Liver (tissue), 9 donors: Measurements from ENCODE around the gene STK17A. TPM values are rescaled to one million over a fixed set of nuclear protein-coding genes. Genes with fewer than 3 reads are reported as not detected.

Source experiments
- DNase-seq: peaks from one replicate; pipeline ENCODE4 v3.0.0-alpha.2; 2017; ENCODE audit warnings: low spot score
- H3K27ac ChIP-seq, 2 donors: one replicate each; pipeline ENCODE4 v1.7.0; 2013; ENCODE audit warnings: inconsistent platforms in 2 of 2, low read length in 2 of 2, control low read depth in 1 of 2, low read depth in 1 of 2, mild to moderate bottlenecking in 1 of 2
- H3K27me3 ChIP-seq, 4 donors: one replicate each; pipeline versions ENCODE4 v1.6.1 to v1.7.0; 2013; ENCODE audit warnings: low read length in 3 of 4, inconsistent platforms in 1 of 4, mild to moderate bottlenecking in 1 of 4, moderate library complexity in 1 of 4; ENCODE audit not compliant: control insufficient read depth in 4 of 4, insufficient read depth in 4 of 4
- H3K36me3 ChIP-seq, 4 donors: one replicate each; pipeline versions ENCODE4 v1.6.1 to v1.7.0; 2013; ENCODE audit warnings: low read length in 3 of 4, mild to moderate bottlenecking in 3 of 4, low read depth in 1 of 4, moderate library complexity in 1 of 4; ENCODE audit not compliant: control insufficient read depth in 4 of 4, insufficient read depth in 3 of 4
- H3K4me1 ChIP-seq, 4 donors: one replicate each; pipeline versions ENCODE4 v1.6.1 to v1.7.0; 2013; ENCODE audit warnings: low read length in 3 of 4, mild to moderate bottlenecking in 3 of 4, moderate library complexity in 1 of 4; ENCODE audit not compliant: control insufficient read depth in 4 of 4, insufficient read depth in 4 of 4
- H3K4me3 ChIP-seq, 3 donors: one replicate each; pipeline versions ENCODE4 v1.6.1 to v1.7.0; 2013; ENCODE audit warnings: low read length in 3 of 3, control low read depth in 1 of 3, low read depth in 1 of 3, mild to moderate bottlenecking in 1 of 3
- H3K9ac ChIP-seq, 2 donors: one replicate each; pipeline ENCODE4 v1.7.0; 2013; ENCODE audit warnings: low read length in 2 of 2, mild to moderate bottlenecking in 2 of 2, moderate library complexity in 2 of 2, control low read depth in 1 of 2, low read depth in 1 of 2
- H3K9me3 ChIP-seq, 4 donors: one replicate each; pipeline versions ENCODE4 v1.6.1 to v1.7.0; 2013; ENCODE audit warnings: low read length in 3 of 4; ENCODE audit not compliant: control insufficient read depth in 4 of 4
- FOXA1 ChIP-seq: IDR thresholded peaks from 2 replicates; pipeline ENCODE4 v1.6.1; 2016; ENCODE audit warnings: antibody characterized with exemption
- FOXA2 ChIP-seq: IDR thresholded peaks from 2 replicates; pipeline ENCODE4 v1.6.1; 2016; ENCODE audit warnings: antibody characterized with exemption
- GABPA ChIP-seq, 2 donors: IDR thresholded peaks in 1 of 2; conservative IDR thresholded peaks in 1 of 2; 2 replicates each; pipeline ENCODE4 v1.6.1; 2016; ENCODE audit warnings: antibody characterized with exemption in 2 of 2, mild to moderate bottlenecking in 1 of 2, moderate library complexity in 1 of 2
- HNF4G ChIP-seq: IDR thresholded peaks from 2 replicates; pipeline ENCODE4 v1.6.1; 2016; ENCODE audit warnings: antibody characterized with exemption
- RXRA ChIP-seq, 2 donors: IDR thresholded peaks; 2 replicates each; pipeline ENCODE4 v1.6.1; 2017 to 2018; ENCODE audit warnings: antibody characterized with exemption in 2 of 2, mild to moderate bottlenecking in 1 of 2
- TAF1 ChIP-seq: conservative IDR thresholded peaks from 2 replicates; pipeline ENCODE4 v1.6.1; 2016; ENCODE audit warnings: antibody characterized with exemption, mild to moderate bottlenecking
- YY1 ChIP-seq: IDR thresholded peaks from 2 replicates; pipeline ENCODE4 v1.6.1; 2016; ENCODE audit warnings: antibody characterized with exemption, mild to moderate bottlenecking
- WGBS: extraction: QIAGEN DNeasy Blood & Tissue Kit; methylation state at CpG from one replicate; pipeline ENCODE4 v1.1.7; 2013; 5-methylcytosine and 5-hydroxymethylcytosine counted together
- polyA plus RNA-seq, 2 donors: library from polyadenylated mRNA; stranded (reverse) in 1 of 2; unstranded in 1 of 2; fragments of 200-250 nt in 1 of 2; fragments of >200 nt in 1 of 2; fragmentation: Nextera tagmentation in 1 of 2; extraction: Ambion mirVana in 1 of 2; gene quantifications; one replicate each; pipeline versions ENCODE4 v1.2.1 to v1.2.3, GENCODE V29; 2013 to 2015
- total RNA-seq, 2 donors: library from RNA; depleted of rRNA; stranded (reverse); fragments of >200 nt; gene quantifications; one replicate each; pipeline ENCODE4 v1.2.3, GENCODE V29; 2014
- TF ChIP-seq, protein P1 (sequence below): IDR thresholded peaks from 2 replicates; pipeline ENCODE4 v1.6.1; 2016; ENCODE audit warnings: antibody characterized with exemption, mild to moderate bottlenecking
- TF ChIP-seq, protein P2 (sequence below): fragments of 150-350 bp; IDR thresholded peaks from 2 replicates; pipeline ENCODE4 v1.5.1; 2017; ENCODE audit warnings: improper control_type of control experiment, low read depth, low read length; ENCODE audit not compliant: missing input control
- TF ChIP-seq, protein P3 (sequence below): IDR thresholded peaks from 2 replicates; pipeline ENCODE4 v1.6.1; 2016; ENCODE audit warnings: antibody characterized with exemption
- TF ChIP-seq, protein P4 (sequence below): IDR thresholded peaks from 2 replicates; pipeline ENCODE4 v1.6.1; 2016; ENCODE audit warnings: antibody characterized with exemption
- donor health status: healthy.
- donor health status: healthy.
- donor health status: healthy.
- donor health status: healthy.
- donor health status: healthy.

STK17A gene
- total and polyA plus RNA-seq, 4 donors = 3.0 to 18.2 (median 7.2) TPM

DNA sequence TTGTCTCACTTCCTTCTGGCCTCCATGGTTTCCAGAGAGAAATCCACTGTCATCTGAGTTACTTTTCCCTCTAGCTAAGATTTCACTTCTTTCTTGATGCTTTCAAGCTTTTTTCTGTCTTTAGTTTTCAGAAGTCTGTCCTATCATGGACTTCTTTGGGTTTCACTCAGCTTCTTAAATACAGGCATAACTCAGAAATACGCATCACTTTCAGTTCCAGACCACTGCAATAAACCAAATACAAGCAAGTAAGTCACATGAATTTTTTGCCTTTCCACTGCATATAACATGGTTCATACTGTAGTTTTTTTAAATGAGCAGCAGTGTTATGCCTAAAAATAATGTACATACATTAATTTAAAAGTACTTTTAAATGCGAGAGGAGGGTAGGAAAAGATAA, 48.7 kb downstream of the STK17A start:
- TF ChIP-seq, protein P1, sequence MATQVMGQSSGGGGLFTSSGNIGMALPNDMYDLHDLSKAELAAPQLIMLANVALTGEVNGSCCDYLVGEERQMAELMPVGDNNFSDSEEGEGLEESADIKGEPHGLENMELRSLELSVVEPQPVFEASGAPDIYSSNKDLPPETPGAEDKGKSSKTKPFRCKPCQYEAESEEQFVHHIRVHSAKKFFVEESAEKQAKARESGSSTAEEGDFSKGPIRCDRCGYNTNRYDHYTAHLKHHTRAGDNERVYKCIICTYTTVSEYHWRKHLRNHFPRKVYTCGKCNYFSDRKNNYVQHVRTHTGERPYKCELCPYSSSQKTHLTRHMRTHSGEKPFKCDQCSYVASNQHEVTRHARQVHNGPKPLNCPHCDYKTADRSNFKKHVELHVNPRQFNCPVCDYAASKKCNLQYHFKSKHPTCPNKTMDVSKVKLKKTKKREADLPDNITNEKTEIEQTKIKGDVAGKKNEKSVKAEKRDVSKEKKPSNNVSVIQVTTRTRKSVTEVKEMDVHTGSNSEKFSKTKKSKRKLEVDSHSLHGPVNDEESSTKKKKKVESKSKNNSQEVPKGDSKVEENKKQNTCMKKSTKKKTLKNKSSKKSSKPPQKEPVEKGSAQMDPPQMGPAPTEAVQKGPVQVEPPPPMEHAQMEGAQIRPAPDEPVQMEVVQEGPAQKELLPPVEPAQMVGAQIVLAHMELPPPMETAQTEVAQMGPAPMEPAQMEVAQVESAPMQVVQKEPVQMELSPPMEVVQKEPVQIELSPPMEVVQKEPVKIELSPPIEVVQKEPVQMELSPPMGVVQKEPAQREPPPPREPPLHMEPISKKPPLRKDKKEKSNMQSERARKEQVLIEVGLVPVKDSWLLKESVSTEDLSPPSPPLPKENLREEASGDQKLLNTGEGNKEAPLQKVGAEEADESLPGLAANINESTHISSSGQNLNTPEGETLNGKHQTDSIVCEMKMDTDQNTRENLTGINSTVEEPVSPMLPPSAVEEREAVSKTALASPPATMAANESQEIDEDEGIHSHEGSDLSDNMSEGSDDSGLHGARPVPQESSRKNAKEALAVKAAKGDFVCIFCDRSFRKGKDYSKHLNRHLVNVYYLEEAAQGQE = no peak
- no peak for TF ChIP-seq TAF1
- TF ChIP-seq FOXA2 = no peak
- TF ChIP-seq, protein P2, sequence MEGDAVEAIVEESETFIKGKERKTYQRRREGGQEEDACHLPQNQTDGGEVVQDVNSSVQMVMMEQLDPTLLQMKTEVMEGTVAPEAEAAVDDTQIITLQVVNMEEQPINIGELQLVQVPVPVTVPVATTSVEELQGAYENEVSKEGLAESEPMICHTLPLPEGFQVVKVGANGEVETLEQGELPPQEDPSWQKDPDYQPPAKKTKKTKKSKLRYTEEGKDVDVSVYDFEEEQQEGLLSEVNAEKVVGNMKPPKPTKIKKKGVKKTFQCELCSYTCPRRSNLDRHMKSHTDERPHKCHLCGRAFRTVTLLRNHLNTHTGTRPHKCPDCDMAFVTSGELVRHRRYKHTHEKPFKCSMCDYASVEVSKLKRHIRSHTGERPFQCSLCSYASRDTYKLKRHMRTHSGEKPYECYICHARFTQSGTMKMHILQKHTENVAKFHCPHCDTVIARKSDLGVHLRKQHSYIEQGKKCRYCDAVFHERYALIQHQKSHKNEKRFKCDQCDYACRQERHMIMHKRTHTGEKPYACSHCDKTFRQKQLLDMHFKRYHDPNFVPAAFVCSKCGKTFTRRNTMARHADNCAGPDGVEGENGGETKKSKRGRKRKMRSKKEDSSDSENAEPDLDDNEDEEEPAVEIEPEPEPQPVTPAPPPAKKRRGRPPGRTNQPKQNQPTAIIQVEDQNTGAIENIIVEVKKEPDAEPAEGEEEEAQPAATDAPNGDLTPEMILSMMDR = no peak
- no peak for TF ChIP-seq FOXA1
- no peak for TF ChIP-seq RXRA (IDR thresholded peaks at IDR 0.05)
- TF ChIP-seq, protein P3, sequence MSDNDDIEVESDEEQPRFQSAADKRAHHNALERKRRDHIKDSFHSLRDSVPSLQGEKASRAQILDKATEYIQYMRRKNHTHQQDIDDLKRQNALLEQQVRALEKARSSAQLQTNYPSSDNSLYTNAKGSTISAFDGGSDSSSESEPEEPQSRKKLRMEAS = no peak
- no peak for TF ChIP-seq GABPA (IDR thresholded peaks at IDR 0.05 in 1 of 2, conservative IDR thresholded peaks at IDR 0.05 in 1 of 2)
- no peak for TF ChIP-seq HNF4G
- TF ChIP-seq, protein P4, sequence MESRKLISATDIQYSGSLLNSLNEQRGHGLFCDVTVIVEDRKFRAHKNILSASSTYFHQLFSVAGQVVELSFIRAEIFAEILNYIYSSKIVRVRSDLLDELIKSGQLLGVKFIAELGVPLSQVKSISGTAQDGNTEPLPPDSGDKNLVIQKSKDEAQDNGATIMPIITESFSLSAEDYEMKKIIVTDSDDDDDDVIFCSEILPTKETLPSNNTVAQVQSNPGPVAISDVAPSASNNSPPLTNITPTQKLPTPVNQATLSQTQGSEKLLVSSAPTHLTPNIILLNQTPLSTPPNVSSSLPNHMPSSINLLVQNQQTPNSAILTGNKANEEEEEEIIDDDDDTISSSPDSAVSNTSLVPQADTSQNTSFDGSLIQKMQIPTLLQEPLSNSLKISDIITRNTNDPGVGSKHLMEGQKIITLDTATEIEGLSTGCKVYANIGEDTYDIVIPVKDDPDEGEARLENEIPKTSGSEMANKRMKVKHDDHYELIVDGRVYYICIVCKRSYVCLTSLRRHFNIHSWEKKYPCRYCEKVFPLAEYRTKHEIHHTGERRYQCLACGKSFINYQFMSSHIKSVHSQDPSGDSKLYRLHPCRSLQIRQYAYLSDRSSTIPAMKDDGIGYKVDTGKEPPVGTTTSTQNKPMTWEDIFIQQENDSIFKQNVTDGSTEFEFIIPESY = no peak
- no peak for TF ChIP-seq YY1
- Histone ChIP-seq H3K9ac (no peak overlapping the region), H3K36me3 (peaks cover 0 to 24% (median 10%) of the 10 kb centered on the region in 4 donors), H3K4me3 (no peak overlapping the region), H3K27me3 (no peaks in the 10 kb centered on the region), H3K9me3 (no peaks in the 10 kb centered on the region), H3K27ac (no peak overlapping the region), H3K4me1 (peaks cover 0 to 1% (median 0%) of the 10 kb centered on the region in 4 donors)
- DNase-seq = no peak
- WGBS = 93% methylated on average over 2 of the region's 2 CpGs

DNA sequence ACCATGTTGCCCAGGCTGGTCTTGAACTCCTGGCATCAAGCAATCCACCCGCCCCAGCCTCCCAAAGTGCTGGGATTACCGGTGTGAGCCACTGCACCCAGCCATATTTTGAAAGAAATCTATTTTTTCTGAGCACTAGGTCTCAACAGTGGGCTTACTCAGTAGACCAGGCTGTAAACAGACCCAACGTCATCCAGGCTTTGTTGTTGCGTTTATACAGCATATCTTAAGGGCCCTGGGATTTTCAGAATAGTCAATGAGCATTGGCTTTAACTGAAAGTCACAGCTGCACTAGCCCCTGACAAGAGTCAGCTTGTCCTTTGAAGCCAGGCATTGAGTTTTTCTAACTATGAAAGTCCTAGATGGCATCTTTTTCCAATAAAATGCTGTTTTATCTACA, 49.8 kb downstream of the STK17A start:
- Histone ChIP-seq H3K4me1 (peaks cover 0 to 1% (median 0%) of the 10 kb centered on the region in 4 donors), H3K36me3 (peaks cover 0 to 28% (median 14%) of the 10 kb centered on the region in 4 donors), H3K27ac (no peak overlapping the region), H3K9me3 (no peaks in the 10 kb centered on the region), H3K4me3 (no peak overlapping the region), H3K9ac (no peak overlapping the region), H3K27me3 (no peaks in the 10 kb centered on the region)
- TF ChIP-seq HNF4G = no peak
- no peak for DNase-seq
- 96% methylated on average over 4 of the region's 4 CpGs for WGBS
